HG02610 (cell line): Measurements from ENCODE around the gene ERBB4.

ENCODE experiments used
- ATAC-seq: cut with Tn5 transposase; IDR thresholded peaks from one replicate; pipeline ENCODE4 v1.9.1; 2021; ENCODE audit warnings: mild to moderate bottlenecking, moderate library complexity; ENCODE audit not compliant: unreplicated experiment

Gene ERBB4

DNA sequence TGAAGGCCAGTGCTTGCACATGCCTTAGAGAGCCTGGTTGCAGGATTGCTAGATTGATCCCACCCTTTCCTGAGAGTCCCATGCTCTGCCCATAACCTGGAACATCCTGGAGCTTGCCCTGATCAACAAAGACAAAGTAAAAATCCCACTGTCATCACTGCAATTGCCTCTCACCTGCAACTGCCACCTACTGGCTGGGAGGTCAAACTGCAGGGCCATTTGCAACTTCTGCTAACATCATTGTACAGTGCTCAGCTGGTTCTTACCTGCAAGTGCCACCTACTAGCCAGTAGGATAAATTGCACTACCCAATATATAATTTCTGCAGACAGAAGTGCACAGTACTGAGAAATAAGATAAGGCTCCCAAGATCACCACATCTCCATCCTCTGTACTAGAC is 1034.7 kb downstream of the ERBB4 start:
- no peak for ATAC-seq

GRCh38 chr2:211503198-211503597 is 1035.4 kb downstream of the ERBB4 start:
- ATAC-seq: no peak

- ATAC-seq: no peak
These were observed 1039.9 kb downstream of the ERBB4 start for GRCh38 chr2:211498551-211499205.

GRCh38 chr2:211495339-211495738 is 1043.3 kb downstream of the ERBB4 start:
- ATAC-seq: no peak

DNA sequence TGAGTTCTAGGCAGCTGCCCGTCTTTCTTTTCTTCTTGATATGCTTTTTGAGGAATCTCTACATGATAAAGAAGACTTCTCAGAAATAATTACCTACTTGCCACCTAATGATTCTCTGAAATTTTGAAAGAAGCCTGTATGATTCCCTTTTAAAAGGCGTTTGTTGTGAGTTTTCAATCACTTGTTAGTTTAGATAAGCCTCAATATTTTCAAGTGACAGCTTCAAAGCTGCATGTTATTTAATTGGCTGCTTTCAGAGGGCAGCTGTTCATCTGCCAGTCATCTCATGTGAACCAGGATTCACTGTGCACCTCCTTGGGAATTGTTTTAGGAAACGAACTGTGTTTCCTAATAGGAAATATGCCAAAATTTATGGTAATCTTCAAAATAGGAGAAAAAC is 1044.1 kb downstream of the ERBB4 start:
- no peak for ATAC-seq

DNA sequence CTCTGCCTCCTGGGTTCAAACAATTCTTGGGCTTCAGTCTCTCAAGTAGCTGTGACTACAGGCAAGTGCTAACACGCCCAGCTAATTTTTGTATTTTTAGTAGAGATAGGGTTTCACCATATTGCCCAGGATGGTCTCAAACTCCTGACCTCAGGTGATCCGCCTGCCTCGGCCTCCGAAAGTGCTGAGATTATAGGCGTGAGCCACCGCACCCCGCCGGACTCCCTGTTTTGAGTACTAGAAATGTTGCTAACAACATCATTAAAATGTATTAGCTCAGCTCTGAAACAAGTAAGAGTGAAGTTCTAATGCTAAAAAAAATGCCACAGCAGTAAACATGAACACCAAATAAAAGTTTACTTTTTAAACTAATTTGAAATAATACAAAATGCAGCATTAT is 1044.5 kb downstream of the ERBB4 start:
- ATAC-seq: no peak

DNA sequence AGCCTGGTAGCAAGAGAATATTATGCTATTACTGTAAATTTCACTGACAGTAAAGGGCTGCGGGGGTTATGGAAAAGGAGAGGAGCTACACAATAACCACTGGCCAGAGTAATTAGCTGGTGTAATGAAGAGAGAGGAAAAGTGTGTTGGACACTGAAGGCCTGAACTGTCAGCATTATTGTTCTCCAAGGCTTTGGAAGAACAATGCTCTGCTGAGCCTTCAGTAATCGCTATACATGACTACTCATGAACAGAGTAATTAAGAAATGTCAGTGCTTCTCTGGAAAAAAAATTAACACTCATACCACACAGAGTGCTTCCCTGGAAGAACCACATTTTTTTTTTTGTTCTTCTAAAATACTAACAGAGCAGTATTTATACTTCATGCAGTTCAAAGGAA is 1050.9 kb downstream of the ERBB4 start:
- no peak for ATAC-seq

DNA sequence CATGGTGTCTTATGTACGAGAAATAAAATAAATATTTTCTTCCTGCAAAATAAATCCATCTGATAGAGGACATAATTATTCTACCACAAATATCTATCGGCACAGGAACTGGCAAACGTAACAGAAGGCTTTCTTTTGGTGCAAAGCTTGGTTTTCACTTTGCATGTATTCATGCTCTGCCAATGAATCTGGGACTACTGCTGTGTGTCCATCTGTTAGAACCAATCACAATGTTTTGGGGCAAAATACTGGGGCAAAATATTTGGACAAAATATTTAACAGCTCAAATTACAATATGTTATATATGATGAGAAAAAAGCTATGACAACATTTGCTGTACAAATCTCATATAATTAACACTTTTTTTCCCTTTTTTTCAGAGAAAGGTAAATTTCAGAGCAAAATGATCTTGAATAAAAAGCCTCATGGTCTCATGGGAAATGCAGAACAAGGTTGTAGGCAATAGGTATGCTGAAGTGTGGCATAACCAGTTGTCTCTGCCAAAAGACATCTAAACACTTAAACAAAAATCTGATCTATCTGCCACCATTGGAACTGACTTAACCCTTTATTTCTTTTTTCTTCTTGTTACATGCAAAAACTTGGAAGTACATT is 1059.0 kb downstream of the ERBB4 start:
- no peak for ATAC-seq

- no peak for ATAC-seq
These were observed 1060.9 kb downstream of the ERBB4 start for GRCh38 chr2:211477537-211478275.

- ATAC-seq: no peak
These were observed 1065.5 kb downstream of the ERBB4 start for GRCh38 chr2:211473116-211473515.

DNA sequence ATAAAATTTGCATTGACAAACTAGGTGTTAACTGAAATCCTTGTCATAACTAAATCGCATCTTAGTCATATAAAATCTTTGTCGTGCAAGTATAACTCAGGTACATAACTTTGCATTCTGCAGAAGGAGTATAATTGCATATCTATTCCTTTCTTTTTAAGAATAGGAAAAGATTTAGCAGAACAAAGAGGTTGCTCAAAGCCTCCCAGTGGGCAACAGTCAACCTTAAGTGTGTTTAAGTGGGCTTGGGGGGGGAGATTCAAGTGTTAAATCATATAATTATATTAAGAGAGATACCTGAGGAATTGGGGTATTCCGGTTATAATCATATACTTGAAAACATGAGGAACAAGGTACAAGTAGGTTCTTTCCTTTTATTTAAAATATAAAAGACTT is 1068.9 kb downstream of the ERBB4 start:
- no peak for ATAC-seq

GRCh38 chr2:211468877-211469663 is 1069.5 kb downstream of the ERBB4 start:
- no peak for ATAC-seq

- ATAC-seq: no peak
These were observed 1070.4 kb downstream of the ERBB4 start for GRCh38 chr2:211468217-211468616.

- no peak for ATAC-seq
These were observed 1075.2 kb downstream of the ERBB4 start for GRCh38 chr2:211463397-211463796.

GRCh38 chr2:211458974-211459373 is 1079.6 kb downstream of the ERBB4 start:
- no peak for ATAC-seq

DNA sequence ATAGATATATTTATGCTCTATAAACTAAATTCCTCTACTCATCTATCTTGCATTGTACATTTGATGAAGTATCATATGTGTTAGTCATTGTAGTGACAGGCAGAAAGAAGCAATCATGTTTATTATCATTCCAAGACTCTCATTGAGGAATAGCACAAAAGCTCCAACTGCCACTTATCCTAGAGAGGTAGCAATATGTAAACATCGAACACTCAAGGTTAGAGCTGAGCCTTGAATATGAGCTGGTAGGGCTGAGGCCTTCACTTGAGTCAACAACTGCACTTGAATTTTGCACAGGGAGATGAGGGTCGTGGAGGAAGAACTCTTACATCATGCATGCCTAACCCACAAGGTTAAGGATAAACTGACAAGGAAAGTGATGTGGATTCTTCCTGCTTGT is 1081.3 kb downstream of the ERBB4 start:
- no peak for ATAC-seq

GRCh38 chr2:211455216-211455841 is 1083.3 kb downstream of the ERBB4 start:
- peak; percentile 79 for ATAC-seq

GRCh38 chr2:211454679-211455078 is 1083.9 kb downstream of the ERBB4 start:
- no peak for ATAC-seq

GRCh38 chr2:211453311-211453887 is 1085.2 kb downstream of the ERBB4 start:
- no peak for ATAC-seq

DNA sequence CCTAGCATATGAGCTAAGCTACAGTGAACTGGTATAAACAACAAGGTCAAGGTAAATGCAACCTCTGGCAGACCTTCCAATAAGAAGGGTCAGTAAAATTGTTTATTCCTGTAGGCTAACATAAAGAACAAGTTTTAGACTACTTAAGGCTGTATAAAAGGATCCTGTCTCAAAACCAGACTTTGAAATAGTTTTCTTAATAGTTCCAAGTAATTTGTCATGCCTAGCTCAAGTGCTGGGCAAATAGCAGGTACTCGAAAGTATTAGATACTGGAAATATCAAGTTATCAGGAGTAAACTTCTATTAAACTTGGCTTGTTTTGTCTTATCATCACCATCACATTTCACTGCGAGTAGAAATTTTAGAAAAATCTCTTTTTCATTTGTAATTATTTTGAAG is 1087.0 kb downstream of the ERBB4 start:
- ATAC-seq: no peak

DNA sequence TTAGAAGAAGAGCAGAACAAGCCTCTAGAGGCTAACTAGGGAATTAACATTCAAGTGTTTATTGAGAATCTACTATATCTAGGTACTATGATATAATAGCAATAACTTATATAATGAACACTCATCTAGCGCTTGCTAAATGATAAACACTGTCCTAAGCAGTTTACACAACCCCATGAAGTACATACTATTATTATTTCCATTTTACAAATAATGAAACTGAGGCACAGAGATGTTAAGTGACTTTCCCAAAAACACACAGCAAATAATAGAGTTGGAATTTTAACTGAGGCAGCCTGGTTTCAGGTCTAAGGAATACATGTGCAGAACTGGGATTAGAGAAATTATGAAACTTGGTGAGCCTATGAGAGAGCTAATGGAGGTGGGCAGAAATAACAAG is 1088.8 kb downstream of the ERBB4 start:
- no peak for ATAC-seq
